ENCODE measurements around the gene OSBPL8. TPM values are rescaled to one million over a fixed set of nuclear protein-coding genes. Genes with fewer than 3 reads are reported as not detected.

The OSBPL8 gene
- total and polyA plus RNA-seq, 2 experiments from 2014 or later = 78.0 to 124 TPM

DNA sequence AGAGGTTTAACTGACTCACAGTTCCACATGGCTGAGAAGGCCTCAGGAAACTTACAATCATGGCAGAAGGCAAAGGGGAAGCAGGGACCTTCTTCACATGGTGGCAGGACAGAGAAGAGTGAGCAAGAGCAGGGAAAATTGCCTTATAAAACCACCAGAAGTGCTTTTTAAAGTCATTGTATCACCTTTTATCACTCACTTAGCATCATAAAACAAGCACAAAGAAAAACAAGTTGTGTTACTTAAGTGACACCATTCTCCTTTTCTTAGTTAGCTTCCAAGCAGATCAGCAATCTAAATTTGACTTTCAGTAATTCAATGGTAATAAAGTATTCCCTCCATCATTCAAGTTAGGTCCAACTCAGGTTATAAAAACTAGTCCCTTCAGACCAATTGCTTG, 28.5 kb downstream of the OSBPL8 start:
- DNase-seq (ENCODE audit: low spot score) = no peak
- Mint-ChIP-seq H3K4me3 (no peak overlapping the region), H3K27ac (peak overlapping the region; percentile 11; the same call in 1 of the 2 replicates)

DNA sequence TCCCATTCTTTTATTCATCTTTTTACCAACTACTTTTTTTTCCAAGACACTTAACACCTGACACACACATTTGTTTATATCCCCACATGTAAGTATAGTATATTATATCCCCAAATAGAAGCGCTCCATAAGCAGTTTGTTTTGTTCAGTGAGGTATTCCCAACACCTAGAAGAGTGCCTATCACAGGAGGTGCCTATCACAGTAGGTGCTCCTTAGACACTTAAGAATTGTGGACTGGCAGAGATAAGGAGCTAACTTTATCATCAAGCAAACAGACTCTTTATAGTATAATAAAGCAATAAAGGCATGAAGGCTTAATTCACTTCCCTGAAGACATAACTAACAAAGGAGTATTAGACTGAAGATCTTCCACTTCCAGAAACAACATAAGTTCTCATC, 29.1 kb downstream of the OSBPL8 start:
- Histone ChIP-seq H3K4me1 (ENCODE audit: insufficient read depth) (peaks cover 36% of the 10 kb centered on the region), H4K20me1 (replicated peaks; ENCODE audit: insufficient read depth) (no peaks in the 10 kb centered on the region), H2AFZ (no peak overlapping the region), H3K4me2 (peak overlapping the region; percentile 61), H3F3A (replicated peaks; ENCODE audit: low read depth) (no peaks in the 10 kb centered on the region), H3K9me2 (ENCODE audit: insufficient read depth) (no peaks in the 10 kb centered on the region), H3K79me2 (replicated peaks; ENCODE audit: insufficient read depth) (peaks cover 91% of the 10 kb centered on the region), H3K36me3 (ENCODE audit: insufficient read depth) (peaks cover 5% of the 10 kb centered on the region; the same call in 1 of the 2 replicates), H3K27me3 (ENCODE audit: insufficient read depth) (no peaks in the 10 kb centered on the region), H3K27ac (ENCODE audit: low read depth) (peak overlapping the region; percentile 48; the same call in 1 of the 2 replicates), H3K4me3 (no peak overlapping the region)
- Mint-ChIP-seq H3K27me3 (ENCODE audit: insufficient read depth, low read depth, poor library complexity) (no peaks in the 10 kb centered on the region), H3K4me1 (peaks cover 24% of the 10 kb centered on the region; the same call in 2 of the 3 replicates), H3K4me3 (no peak overlapping the region), H3K36me3 (ENCODE audit: low read depth) (peaks cover 19% of the 10 kb centered on the region), H3K9me3 (peaks cover 8% of the 10 kb centered on the region; the same call in 1 of the 3 replicates), H3K27ac (no peak overlapping the region)
- TF ChIP-seq ZNF114 (CRISPR knock-in tag; IDR thresholded peaks at IDR 0.05) (no peak), POLR2AphosphoS5 (IDR thresholded peaks at IDR 0.05; ENCODE audit: low read depth) (no peak), CREB1 (CRISPR knock-in tag; IDR thresholded peaks at IDR 0.05; ENCODE audit: low read depth) (no peak), STAT1 (IDR thresholded peaks at IDR 0.05; ENCODE audit: unreplicated experiment) (no peak), EZH2phosphoT487 (IDR thresholded peaks at IDR 0.05; ENCODE audit: unreplicated experiment) (no peak), NANOG (IDR thresholded peaks at IDR 0.05; ENCODE audit: borderline replicate concordance) (no peak), ZNF331 (CRISPR knock-in tag; IDR thresholded peaks at IDR 0.05; ENCODE audit: low read depth) (no peak)
- TF ChIP-seq, protein P1, sequence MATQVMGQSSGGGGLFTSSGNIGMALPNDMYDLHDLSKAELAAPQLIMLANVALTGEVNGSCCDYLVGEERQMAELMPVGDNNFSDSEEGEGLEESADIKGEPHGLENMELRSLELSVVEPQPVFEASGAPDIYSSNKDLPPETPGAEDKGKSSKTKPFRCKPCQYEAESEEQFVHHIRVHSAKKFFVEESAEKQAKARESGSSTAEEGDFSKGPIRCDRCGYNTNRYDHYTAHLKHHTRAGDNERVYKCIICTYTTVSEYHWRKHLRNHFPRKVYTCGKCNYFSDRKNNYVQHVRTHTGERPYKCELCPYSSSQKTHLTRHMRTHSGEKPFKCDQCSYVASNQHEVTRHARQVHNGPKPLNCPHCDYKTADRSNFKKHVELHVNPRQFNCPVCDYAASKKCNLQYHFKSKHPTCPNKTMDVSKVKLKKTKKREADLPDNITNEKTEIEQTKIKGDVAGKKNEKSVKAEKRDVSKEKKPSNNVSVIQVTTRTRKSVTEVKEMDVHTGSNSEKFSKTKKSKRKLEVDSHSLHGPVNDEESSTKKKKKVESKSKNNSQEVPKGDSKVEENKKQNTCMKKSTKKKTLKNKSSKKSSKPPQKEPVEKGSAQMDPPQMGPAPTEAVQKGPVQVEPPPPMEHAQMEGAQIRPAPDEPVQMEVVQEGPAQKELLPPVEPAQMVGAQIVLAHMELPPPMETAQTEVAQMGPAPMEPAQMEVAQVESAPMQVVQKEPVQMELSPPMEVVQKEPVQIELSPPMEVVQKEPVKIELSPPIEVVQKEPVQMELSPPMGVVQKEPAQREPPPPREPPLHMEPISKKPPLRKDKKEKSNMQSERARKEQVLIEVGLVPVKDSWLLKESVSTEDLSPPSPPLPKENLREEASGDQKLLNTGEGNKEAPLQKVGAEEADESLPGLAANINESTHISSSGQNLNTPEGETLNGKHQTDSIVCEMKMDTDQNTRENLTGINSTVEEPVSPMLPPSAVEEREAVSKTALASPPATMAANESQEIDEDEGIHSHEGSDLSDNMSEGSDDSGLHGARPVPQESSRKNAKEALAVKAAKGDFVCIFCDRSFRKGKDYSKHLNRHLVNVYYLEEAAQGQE (IDR thresholded peaks at IDR 0.05; ENCODE audit: unreplicated experiment) = no peak
- TF ChIP-seq, protein P2, sequence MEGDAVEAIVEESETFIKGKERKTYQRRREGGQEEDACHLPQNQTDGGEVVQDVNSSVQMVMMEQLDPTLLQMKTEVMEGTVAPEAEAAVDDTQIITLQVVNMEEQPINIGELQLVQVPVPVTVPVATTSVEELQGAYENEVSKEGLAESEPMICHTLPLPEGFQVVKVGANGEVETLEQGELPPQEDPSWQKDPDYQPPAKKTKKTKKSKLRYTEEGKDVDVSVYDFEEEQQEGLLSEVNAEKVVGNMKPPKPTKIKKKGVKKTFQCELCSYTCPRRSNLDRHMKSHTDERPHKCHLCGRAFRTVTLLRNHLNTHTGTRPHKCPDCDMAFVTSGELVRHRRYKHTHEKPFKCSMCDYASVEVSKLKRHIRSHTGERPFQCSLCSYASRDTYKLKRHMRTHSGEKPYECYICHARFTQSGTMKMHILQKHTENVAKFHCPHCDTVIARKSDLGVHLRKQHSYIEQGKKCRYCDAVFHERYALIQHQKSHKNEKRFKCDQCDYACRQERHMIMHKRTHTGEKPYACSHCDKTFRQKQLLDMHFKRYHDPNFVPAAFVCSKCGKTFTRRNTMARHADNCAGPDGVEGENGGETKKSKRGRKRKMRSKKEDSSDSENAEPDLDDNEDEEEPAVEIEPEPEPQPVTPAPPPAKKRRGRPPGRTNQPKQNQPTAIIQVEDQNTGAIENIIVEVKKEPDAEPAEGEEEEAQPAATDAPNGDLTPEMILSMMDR (conservative IDR thresholded peaks at IDR 0.05; ENCODE audit: low read depth in 2 of 2) = no peak
- ATAC-seq (no peak), DNase-seq (ENCODE audit: low spot score) (no peak)

More for the DNA sequence above, 28.5 kb downstream of the OSBPL8 start:
- Mint-ChIP-seq H3K36me3 (ENCODE audit: low read depth) (peaks cover 25% of the 10 kb centered on the region), H3K9me3 (peaks cover 11% of the 10 kb centered on the region; the same call in 1 of the 3 replicates), H3K4me1 (peaks cover 24% of the 10 kb centered on the region; the same call in 2 of the 3 replicates), H3K27me3 (ENCODE audit: insufficient read depth, low read depth, poor library complexity) (no peaks in the 10 kb centered on the region)
- no peaks in the 10 kb centered on the region for H3F3A ChIP-seq (replicated peaks; ENCODE audit: low read depth)
- peaks cover 5% of the 10 kb centered on the region; the same call in 1 of the 2 replicates for H3K36me3 ChIP-seq (ENCODE audit: insufficient read depth)
- H3K4me2 ChIP-seq = peak overlapping the region; percentile 61
- H3K27me3 ChIP-seq (ENCODE audit: insufficient read depth) = no peaks in the 10 kb centered on the region
- H2AFZ ChIP-seq = no peak overlapping the region
- H3K4me3 ChIP-seq = 0 out of 2 replicates have a peak overlapping the region, but pooled peaks have one; percentile 8
- H3K27ac ChIP-seq (ENCODE audit: low read depth) = peak overlapping the region; percentile 48; the same call in 1 of the 2 replicates
- H3K9me2 ChIP-seq (ENCODE audit: insufficient read depth) = no peaks in the 10 kb centered on the region
- H4K20me1 ChIP-seq (replicated peaks; ENCODE audit: insufficient read depth) = no peaks in the 10 kb centered on the region
- peaks cover 36% of the 10 kb centered on the region for H3K4me1 ChIP-seq (ENCODE audit: insufficient read depth)
- peaks cover 90% of the 10 kb centered on the region for H3K79me2 ChIP-seq (replicated peaks; ENCODE audit: insufficient read depth)
- no peak for ATAC-seq
- TF ChIP-seq, protein P2 (conservative IDR thresholded peaks at IDR 0.05; ENCODE audit: low read depth in 2 of 2) = no peak
- TF ChIP-seq NANOG (IDR thresholded peaks at IDR 0.05; ENCODE audit: borderline replicate concordance) = 0 out of 2 replicates have a peak, but pooled peaks have one; percentile 46

Measured in GM23338 (cell line).